ENCODE measurements around the gene MAP10.

- TF ChIP-seq CTCF (IDR thresholded peaks at IDR 0.05; ENCODE audit: low read length) (no peak), EZH2 (IDR thresholded peaks at IDR 0.05; ENCODE audit: borderline replicate concordance, low read length) (no peak)
These were observed 35.5 kb upstream of the MAP10 start for GRCh38 chr1:232769733-232770132.
